GM06990 (cell line): Measurements from ENCODE around the gene NIPBL.
A peak's percentile ranks its signal among the peaks of the same experiment; 100 is the strongest.

Experiments used
- DNase-seq: peaks from one replicate; pipeline ENCODE4 v3.0.0-alpha.2; 2011; ENCODE audit not compliant: insufficient read length; ENCODE audit errors: extremely low read depth
- H3K27me3 ChIP-seq: replicated peaks from 2 replicates; pipeline ENCODE4 v1.6.0; 2011; ENCODE audit warnings: low read length; ENCODE audit not compliant: control insufficient read depth, insufficient read depth
- H3K36me3 ChIP-seq: 2 replicates; pipeline ENCODE4 v1.5.1; 2011; ENCODE audit warnings: low read length; ENCODE audit not compliant: control insufficient read depth, insufficient read depth
- H3K4me3 ChIP-seq: replicated peaks from 2 replicates; pipeline ENCODE4 v1.5.1; 2011; ENCODE audit warnings: low read depth, mild to moderate bottlenecking, control low read depth, low read length
- TF ChIP-seq, protein P1 (sequence below): IDR thresholded peaks from 2 replicates; pipeline ENCODE4 v1.5.1; 2011; ENCODE audit warnings: low read length, control low read depth, mild to moderate bottlenecking, inconsistent platforms; ENCODE audit not compliant: insufficient read depth, poor library complexity, severe bottlenecking

Gene NIPBL

DNA sequence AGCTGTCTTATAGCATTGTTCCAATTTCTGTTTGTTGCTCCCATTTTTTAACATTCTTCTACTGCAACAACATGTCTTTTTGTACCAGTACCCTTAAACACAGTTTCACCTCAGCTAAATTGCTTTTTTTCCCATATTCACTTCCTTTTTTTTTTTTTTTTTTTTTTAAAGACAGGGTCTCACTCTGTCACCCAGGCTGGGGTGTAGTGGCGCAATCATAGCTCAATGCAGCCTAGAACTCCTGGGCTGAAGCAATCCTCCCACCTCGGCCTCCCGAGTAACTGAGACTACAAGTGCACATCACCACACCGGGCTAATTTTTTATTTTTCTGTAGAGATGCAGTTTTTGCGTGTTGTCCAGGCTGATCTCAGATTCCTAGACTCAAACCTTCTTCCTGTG lies 161.3 kb downstream of the NIPBL start:
- no peak for DNase-seq
- TF ChIP-seq, protein P1, sequence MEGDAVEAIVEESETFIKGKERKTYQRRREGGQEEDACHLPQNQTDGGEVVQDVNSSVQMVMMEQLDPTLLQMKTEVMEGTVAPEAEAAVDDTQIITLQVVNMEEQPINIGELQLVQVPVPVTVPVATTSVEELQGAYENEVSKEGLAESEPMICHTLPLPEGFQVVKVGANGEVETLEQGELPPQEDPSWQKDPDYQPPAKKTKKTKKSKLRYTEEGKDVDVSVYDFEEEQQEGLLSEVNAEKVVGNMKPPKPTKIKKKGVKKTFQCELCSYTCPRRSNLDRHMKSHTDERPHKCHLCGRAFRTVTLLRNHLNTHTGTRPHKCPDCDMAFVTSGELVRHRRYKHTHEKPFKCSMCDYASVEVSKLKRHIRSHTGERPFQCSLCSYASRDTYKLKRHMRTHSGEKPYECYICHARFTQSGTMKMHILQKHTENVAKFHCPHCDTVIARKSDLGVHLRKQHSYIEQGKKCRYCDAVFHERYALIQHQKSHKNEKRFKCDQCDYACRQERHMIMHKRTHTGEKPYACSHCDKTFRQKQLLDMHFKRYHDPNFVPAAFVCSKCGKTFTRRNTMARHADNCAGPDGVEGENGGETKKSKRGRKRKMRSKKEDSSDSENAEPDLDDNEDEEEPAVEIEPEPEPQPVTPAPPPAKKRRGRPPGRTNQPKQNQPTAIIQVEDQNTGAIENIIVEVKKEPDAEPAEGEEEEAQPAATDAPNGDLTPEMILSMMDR, result no peak
- no peak overlapping the region for H3K4me3 ChIP-seq
- no peaks in the 10 kb centered on the region for H3K36me3 ChIP-seq
- no peaks in the 10 kb centered on the region for H3K27me3 ChIP-seq

- Histone ChIP-seq H3K36me3 (no peaks in the 10 kb centered on the region), H3K4me3 (no peak overlapping the region), H3K27me3 (no peaks in the 10 kb centered on the region)
- DNase-seq, result no peak
- TF ChIP-seq, protein P1, result no peak
Observed at GRCh38 chr5:37039824-37040223, 163.3 kb downstream of the NIPBL start.

DNA sequence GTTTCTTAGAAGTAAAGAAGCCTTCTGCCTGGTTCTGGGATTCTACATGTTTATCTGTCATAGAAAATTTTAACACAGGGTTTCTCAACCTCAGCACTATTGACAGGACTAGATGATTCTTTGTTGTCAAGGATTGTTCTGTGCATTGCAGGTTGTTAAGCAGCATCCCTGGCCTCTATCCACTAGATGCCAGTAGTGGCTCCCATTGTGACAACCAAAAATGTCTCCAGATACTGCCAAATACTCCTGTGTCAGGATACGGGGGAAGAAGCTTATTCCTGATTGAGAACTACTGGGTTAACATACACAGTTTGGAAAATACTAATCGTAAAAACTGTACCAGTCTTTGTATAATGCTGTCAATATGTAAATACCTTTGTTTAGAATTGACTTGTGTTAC lies 167.1 kb downstream of the NIPBL start:
- Histone ChIP-seq H3K4me3 (no peak overlapping the region), H3K36me3 (no peaks in the 10 kb centered on the region; the same call in 1 of the 2 replicates), H3K27me3 (no peaks in the 10 kb centered on the region)
- no peak for DNase-seq
- TF ChIP-seq, protein P1, result peak; percentile 25

GRCh38 chr5:37044120-37044519 lies 167.6 kb downstream of the NIPBL start:
- Histone ChIP-seq H3K4me3 (no peak overlapping the region), H3K36me3 (peaks cover 2% of the 10 kb centered on the region; the same call in 1 of the 2 replicates), H3K27me3 (no peaks in the 10 kb centered on the region)
- no peak for DNase-seq
- TF ChIP-seq, protein P1, result no peak

DNA sequence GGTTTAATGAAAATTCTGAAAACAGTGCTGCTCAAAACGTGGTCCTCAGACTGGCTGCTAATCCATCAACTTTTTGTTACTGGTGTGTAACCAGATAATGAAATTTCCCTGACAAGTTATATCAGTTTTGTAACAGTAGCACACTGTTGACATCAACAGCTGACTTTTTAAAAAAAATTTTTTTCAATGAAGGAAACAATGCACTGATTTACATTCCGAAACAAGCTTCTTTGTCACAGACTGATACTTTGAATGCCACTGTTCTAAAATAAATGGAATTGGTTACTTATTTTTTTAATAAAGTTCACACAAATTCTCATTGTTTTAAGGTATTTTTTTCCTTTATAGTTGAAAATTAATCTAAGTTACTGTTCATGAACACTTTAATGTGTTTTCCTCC lies 169.1 kb downstream of the NIPBL start:
- TF ChIP-seq, protein P1, result no peak
- H3K27me3 ChIP-seq, result no peaks in the 10 kb centered on the region
- no peak overlapping the region for H3K4me3 ChIP-seq
- peaks cover 2% of the 10 kb centered on the region for H3K36me3 ChIP-seq
- no peak for DNase-seq

DNA sequence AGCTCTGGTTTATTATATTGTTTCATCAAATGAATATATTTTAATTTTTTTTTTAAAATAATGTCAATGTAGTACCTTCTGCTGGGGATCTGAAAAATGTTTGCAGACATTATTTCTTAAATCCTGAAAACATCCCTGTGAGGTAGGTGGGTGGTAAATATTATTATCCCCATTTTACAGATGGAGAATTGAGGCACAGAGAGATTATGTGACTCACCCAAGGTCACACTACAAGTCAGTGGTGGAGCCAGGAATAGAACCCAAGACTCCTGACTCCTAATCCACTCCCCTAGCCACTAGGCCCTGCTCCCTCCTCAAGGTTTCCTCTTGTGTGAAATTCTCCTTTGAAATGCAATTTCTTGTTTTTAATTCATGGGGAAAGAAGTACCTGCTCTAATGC lies 171.4 kb downstream of the NIPBL start:
- TF ChIP-seq, protein P1, result no peak
- Histone ChIP-seq H3K27me3 (no peaks in the 10 kb centered on the region), H3K36me3 (peaks cover 2% of the 10 kb centered on the region), H3K4me3 (no peak overlapping the region)
- DNase-seq, result no peak
